ENCODE data around the gene CA14. TPM values are rescaled to one million over a fixed set of nuclear protein-coding genes. Genes with fewer than 3 reads are reported as not detected.

Gene CA14
- total and polyA plus RNA-seq, 9 of the 15 experiments (the other 6 are each of a cell fraction or from before 2014, with no cell fraction given): 0.13 to 0.57 (median 0.26) TPM; not detected in 1

DNA sequence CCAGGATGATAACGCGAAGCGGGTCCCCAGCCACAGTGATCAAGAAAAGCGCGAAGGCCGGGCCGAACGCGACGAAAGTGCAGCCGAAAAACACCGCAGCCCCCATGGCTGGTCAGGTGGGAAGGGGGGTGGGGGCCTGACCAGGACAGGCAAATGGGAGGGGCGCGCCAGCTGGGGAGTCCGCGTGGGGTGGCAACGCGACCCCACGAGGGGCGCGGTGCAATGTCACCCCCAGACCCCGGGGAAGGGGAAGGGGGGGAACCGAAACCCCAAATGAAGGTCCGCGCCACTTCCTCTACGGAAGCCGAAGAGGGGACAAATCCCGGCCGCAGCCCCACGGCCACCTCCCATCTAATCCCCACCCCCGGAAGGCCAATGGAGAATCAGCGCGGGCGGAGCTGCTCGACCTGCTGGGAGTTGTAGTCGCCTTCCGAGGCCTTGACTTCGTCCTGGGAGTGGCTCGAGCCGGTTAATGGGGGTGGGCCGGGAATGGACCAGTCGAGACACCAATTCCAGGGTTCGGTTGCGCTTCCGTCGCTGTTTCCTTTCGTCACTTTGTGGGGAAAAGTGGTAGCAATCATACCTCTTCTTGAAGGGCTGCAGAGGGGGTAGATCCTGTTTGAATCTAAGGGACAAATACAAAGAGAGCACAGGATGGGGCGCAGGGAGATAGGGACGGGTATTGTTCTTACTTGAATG, 11.3 kb downstream of the CA14 start, which contains the start of gene APH1A (continued):
- TF ChIP-seq, protein P1, sequence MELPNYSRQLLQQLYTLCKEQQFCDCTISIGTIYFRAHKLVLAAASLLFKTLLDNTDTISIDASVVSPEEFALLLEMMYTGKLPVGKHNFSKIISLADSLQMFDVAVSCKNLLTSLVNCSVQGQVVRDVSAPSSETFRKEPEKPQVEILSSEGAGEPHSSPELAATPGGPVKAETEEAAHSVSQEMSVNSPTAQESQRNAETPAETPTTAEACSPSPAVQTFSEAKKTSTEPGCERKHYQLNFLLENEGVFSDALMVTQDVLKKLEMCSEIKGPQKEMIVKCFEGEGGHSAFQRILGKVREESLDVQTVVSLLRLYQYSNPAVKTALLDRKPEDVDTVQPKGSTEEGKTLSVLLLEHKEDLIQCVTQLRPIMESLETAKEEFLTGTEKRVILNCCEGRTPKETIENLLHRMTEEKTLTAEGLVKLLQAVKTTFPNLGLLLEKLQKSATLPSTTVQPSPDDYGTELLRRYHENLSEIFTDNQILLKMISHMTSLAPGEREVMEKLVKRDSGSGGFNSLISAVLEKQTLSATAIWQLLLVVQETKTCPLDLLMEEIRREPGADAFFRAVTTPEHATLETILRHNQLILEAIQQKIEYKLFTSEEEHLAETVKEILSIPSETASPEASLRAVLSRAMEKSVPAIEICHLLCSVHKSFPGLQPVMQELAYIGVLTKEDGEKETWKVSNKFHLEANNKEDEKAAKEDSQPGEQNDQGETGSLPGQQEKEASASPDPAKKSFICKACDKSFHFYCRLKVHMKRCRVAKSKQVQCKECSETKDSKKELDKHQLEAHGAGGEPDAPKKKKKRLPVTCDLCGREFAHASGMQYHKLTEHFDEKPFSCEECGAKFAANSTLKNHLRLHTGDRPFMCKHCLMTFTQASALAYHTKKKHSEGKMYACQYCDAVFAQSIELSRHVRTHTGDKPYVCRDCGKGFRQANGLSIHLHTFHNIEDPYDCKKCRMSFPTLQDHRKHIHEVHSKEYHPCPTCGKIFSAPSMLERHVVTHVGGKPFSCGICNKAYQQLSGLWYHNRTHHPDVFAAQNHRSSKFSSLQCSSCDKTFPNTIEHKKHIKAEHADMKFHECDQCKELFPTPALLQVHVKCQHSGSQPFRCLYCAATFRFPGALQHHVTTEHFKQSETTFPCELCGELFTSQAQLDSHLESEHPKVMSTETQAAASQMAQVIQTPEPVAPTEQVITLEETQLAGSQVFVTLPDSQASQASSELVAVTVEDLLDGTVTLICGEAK (IDR thresholded peaks at IDR 0.05): peak; percentile 91
- TF ChIP-seq, protein P1 (CRISPR knock-in tag; IDR thresholded peaks at IDR 0.05): no peak
- no peak; the same call in 1 of the 2 replicates for TF ChIP-seq L3MBTL2 (IDR thresholded peaks at IDR 0.05)
- TF ChIP-seq XRCC5 (IDR thresholded peaks at IDR 0.05; ENCODE audit: low read depth, low read length): peak; percentile 66; the same call in 1 of the 2 replicates

Data from K562 (cell line).